GM19397 (cell line): ENCODE results near the gene CFAP410.

Source experiments
- ATAC-seq: cut with Tn5 transposase; IDR thresholded peaks from one replicate; pipeline ENCODE4 v1.9.1; 2021; ENCODE audit warnings: mild to moderate bottlenecking, moderate library complexity; ENCODE audit not compliant: unreplicated experiment

CFAP410 gene

DNA sequence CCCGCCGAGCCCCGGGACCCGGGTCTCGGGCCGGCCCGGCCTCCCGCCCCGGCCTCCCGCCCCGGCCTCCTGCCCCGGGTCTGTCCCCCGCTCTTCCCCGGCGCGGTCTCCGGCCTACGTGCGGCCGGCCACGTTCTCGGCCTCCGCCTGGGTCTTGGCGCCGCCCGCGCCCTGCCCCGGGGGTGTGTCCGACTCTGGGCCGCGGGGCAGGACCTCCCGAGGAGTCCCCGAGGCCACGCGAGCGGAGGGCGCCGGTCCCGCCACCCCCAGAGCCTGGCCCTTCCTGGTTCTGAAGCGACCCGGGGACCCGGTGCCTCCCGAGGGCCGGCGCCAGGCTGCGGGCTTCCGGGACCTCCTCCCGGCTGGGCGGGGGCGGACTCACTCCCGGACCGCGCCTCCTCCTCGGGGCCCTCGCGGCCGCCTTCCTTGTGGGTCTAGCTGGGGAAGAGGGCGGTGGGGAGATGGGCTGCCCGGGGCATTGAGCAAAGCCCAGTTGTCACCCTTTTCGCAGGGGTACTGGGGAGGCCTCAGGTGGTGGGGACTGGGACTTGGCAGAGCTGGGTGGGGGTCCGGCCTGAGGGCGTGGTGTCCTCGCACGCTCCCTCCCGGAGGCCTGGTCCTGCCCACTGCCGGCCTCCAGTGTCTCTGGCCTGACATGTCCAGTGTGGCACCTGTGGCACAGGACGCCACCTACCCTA lies 38.8 kb downstream of the CFAP410 start:
- peak; percentile 38 for ATAC-seq

GRCh38 chr21:44299458-44300261 lies 39.5 kb downstream of the CFAP410 start, which contains the start of gene PFKL:
PFKL (plus strand) TSS chr21:44300053; CDS start chr21:44300106, 53 bp downstream.
- peak; percentile 67 for ATAC-seq

DNA sequence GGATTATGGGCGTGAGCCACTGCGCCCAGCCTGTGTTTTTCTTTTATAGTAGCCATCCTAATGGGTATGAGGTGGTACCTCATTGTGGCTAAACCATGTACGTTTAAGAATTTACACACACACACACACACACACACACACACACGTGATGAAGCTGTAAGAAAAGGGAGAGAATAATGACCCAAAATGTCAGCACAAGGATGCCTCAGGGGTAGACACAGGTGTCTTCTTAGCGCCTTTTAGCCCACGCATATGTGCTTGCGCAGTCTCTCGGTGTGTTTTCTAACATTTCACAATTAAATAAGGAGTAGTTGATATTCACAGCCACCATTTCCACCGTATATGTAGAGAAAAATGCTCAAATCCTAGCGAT lies 40.1 kb downstream of the CFAP410 start:
- ATAC-seq = no peak

DNA sequence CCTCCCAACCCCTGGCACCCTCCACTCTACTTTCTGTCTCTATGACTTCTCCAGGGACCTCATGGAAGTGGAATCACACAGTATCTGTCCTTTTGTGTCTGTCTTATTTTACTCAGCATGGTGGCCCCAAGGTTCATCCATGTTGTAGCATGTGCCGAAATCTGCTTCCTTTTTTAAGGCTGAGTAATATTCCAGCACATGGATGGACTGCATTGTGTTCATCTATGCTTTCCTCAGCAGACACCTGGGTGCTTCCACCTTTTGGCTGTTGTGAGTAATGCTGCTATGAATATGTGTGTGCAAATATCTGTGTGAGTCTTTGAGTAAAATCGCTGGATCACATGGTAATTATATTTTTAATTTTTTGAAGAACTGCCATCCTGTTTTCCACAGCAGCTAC lies 40.9 kb downstream of the CFAP410 start:
- no peak for ATAC-seq

DNA sequence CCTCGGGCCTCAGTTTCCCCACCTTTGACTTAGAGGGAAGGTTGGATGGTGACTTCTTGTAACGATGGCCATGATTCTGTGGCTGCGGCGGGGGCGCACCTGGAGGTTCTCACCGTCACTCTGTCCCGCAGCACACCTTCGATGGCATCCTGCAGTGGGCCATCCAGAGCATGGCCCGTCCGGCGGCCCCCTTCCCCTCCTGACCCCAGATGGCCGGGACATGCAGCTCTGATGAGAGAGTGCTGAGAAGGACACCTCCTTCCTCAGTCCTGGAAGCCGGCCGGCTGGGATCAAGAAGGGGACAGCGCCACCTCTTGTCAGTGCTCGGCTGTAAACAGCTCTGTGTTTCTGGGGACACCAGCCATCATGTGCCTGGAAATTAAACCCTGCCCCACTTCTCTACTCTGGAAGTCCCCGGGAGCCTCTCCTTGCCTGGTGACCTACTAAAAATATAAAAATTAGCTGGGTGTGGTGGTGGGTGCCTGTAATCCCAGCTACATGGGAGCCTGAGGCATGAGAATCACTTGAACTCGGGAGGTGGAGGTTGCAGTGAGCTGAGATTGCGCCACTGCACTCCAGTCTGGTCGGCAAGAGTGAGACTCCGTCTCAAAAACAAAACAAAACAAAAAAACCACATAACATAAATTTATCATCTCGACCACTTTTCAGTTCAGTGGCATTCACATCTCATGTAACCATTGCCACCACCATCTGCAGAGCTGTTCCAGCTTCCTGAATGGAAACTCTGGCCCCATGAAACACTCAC lies 41.5 kb downstream of the CFAP410 start:
- ATAC-seq = no peak

DNA sequence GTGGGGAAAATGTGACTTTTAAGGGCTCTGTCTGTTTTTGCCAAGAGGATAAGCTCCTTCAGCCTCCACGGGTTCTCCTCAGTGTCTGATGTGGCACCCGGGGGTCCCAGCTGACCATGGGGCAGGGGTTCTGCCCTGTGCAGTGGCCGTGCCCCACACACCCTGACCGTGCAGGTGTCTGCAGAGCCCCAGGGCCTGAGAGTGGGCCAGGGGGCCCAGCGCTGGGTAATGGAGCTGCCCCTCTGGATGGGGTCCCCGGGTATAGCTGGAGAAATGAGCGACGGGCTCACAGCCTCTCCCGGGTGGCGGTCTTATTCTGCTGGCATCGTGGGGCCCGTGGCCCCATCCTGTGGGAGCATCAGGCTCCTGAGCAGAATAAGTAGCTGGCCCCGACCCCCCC lies 42.3 kb downstream of the CFAP410 start:
- ATAC-seq = no peak

GRCh38 chr21:44296103-44296519 lies 43.1 kb downstream of the CFAP410 start:
- ATAC-seq = no peak

DNA sequence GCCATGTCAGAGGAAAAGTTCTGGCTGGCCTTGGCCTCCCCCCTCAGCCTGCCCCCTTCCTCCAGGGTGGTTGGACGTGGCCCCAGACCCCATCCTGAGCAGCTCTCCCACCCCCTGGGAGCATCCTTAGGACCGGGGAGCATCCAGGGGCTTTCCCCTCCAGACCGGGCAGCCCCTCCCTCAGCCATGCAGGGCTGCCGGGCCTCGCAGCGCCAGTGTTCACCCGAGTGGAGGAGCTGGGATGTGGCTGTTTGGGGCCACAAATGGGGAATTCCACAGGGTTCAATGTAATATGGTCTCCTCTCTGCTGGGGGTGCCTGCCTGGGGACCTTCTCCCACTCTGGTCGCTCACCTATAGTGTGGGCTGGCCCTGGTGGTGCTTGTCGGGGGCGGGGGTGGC lies 43.5 kb downstream of the CFAP410 start:
- no peak for ATAC-seq

GRCh38 chr21:44295163-44295573 lies 44.0 kb downstream of the CFAP410 start:
- no peak for ATAC-seq

- ATAC-seq = no peak
These were observed 44.6 kb downstream of the CFAP410 start for GRCh38 chr21:44294391-44295162.

DNA sequence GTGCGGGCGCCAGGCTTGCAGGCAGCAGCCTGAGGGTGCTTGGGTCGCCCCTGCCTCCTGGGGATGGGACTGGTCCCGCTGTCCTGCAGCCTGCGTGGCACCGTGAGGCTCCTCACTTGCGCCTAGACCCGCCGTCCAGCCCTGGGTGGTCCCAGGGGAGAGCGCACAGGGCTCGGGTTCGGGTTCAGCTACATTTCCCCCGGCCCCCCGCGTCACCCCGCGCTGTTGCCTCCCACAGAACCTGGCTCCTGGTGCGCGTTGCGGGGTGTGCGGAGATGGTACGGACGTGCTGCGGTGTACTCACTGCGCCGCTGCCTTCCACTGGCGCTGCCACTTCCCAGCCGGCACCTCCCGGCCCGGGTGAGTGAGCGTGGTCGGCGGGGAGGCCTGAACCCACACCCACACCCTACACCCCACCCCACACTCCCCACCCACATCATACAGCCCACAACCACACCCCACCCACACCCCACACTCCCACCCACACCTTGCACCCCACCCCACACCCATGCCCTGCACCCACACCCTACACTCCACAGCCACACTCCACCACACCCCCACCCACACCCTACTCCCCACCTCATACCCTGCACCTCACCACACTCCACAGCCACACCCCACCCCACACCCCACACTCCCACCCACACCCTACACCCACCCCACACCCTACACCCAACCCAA lies 45.5 kb downstream of the CFAP410 start:
- ATAC-seq = no peak

DNA sequence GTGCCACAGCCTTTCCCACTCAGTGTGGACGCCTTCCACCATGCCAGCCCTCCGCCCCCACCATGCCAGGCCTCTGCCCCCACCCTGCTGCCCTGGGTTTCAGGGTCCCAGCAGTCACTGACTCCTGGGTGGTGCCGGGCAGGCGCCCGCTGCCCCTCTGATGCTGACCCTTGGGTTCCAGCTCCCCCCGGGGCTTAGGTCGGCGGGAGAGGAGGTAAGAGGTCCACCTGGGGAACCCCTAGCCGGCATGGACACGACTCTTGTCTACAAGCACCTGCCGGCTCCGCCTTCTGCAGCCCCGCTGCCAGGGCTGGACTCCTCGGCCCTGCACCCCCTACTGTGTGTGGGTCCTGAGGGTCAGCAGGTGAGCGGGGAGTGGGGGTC lies 46.4 kb downstream of the CFAP410 start:
- ATAC-seq = no peak

GRCh38 chr21:44291936-44292811 lies 47.0 kb downstream of the CFAP410 start:
- no peak for ATAC-seq

DNA sequence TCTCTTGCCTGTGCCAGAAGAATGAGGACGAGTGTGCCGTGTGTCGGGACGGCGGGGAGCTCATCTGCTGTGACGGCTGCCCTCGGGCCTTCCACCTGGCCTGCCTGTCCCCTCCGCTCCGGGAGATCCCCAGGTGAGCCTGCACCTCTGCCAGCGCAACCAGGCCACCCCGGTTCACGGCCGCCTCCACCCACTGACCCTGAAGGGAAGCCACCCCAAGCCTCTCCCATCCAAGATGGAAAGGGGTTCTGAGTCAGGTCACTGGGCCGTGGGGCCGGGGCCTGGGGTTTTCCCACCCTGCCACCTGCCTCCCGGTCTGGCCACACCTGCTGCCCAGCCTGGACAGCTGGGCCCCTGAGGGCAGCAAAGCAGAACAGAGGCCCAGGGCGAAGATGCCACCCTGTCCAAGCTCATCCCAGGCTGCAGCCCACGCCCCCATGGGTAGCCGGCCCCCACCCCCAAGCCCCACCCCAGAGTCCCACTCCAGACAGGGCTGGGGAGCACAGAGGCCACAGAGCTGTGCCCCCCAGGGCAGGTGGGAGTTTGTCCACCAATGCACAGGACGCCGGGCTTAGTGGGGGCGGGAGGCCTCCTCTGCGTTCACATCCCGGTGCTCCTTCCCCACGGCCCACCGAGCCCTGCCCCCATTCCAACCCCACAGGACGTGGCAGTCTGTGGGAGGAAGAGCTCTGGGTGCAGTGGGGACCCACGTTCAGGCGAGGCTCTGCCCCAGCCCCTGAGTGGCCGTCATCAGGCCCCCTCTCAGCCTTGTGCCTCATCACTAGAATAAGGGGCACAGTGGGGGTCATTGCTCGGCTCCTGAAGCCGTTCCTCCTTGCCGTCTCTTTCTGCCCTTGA lies 47.9 kb downstream of the CFAP410 start:
- ATAC-seq = no peak

- ATAC-seq = no peak
These were observed 48.7 kb downstream of the CFAP410 start for GRCh38 chr21:44290327-44291077.

- ATAC-seq = no peak
These were observed 49.7 kb downstream of the CFAP410 start for GRCh38 chr21:44289381-44290010.
